Measurements from ENCODE around the gene TMOD2.

GRCh38 chr15:51775967-51776816 is 24.8 kb downstream of the TMOD2 start:
- TF ChIP-seq, protein P1, sequence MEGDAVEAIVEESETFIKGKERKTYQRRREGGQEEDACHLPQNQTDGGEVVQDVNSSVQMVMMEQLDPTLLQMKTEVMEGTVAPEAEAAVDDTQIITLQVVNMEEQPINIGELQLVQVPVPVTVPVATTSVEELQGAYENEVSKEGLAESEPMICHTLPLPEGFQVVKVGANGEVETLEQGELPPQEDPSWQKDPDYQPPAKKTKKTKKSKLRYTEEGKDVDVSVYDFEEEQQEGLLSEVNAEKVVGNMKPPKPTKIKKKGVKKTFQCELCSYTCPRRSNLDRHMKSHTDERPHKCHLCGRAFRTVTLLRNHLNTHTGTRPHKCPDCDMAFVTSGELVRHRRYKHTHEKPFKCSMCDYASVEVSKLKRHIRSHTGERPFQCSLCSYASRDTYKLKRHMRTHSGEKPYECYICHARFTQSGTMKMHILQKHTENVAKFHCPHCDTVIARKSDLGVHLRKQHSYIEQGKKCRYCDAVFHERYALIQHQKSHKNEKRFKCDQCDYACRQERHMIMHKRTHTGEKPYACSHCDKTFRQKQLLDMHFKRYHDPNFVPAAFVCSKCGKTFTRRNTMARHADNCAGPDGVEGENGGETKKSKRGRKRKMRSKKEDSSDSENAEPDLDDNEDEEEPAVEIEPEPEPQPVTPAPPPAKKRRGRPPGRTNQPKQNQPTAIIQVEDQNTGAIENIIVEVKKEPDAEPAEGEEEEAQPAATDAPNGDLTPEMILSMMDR (IDR thresholded peaks at IDR 0.05 in 4 of 5, conservative IDR thresholded peaks at IDR 0.05 in 1 of 5): peak; percentile 49 to 63 (median 53)
- TF ChIP-seq POLR2A (IDR thresholded peaks at IDR 0.05): no peak
